ENCODE data around the gene TBX19. TPM values are rescaled to one million over a fixed set of nuclear protein-coding genes. Genes with fewer than 3 reads are reported as not detected.

The TBX19 gene
- total RNA-seq, 1 experiment from 2014 or later = 1.2 TPM

GRCh38 chr1:168297019-168297730, 16.5 kb downstream of the TBX19 start (continued):
- TF ChIP-seq, protein P1, sequence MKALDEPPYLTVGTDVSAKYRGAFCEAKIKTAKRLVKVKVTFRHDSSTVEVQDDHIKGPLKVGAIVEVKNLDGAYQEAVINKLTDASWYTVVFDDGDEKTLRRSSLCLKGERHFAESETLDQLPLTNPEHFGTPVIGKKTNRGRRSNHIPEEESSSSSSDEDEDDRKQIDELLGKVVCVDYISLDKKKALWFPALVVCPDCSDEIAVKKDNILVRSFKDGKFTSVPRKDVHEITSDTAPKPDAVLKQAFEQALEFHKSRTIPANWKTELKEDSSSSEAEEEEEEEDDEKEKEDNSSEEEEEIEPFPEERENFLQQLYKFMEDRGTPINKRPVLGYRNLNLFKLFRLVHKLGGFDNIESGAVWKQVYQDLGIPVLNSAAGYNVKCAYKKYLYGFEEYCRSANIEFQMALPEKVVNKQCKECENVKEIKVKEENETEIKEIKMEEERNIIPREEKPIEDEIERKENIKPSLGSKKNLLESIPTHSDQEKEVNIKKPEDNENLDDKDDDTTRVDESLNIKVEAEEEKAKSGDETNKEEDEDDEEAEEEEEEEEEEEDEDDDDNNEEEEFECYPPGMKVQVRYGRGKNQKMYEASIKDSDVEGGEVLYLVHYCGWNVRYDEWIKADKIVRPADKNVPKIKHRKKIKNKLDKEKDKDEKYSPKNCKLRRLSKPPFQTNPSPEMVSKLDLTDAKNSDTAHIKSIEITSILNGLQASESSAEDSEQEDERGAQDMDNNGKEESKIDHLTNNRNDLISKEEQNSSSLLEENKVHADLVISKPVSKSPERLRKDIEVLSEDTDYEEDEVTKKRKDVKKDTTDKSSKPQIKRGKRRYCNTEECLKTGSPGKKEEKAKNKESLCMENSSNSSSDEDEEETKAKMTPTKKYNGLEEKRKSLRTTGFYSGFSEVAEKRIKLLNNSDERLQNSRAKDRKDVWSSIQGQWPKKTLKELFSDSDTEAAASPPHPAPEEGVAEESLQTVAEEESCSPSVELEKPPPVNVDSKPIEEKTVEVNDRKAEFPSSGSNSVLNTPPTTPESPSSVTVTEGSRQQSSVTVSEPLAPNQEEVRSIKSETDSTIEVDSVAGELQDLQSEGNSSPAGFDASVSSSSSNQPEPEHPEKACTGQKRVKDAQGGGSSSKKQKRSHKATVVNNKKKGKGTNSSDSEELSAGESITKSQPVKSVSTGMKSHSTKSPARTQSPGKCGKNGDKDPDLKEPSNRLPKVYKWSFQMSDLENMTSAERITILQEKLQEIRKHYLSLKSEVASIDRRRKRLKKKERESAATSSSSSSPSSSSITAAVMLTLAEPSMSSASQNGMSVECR (CRISPR knock-in tag; IDR thresholded peaks at IDR 0.05; ENCODE audit: borderline replicate concordance) = no peak
- TF ChIP-seq ZNF532 (CRISPR knock-in tag; IDR thresholded peaks at IDR 0.05; ENCODE audit: borderline replicate concordance) (no peak), ZBTB21 (CRISPR knock-in tag; IDR thresholded peaks at IDR 0.05; ENCODE audit: borderline replicate concordance) (no peak), AFF4 (CRISPR knock-in tag; IDR thresholded peaks at IDR 0.05; ENCODE audit: borderline replicate concordance) (no peak), FOXK1 (CRISPR knock-in tag; IDR thresholded peaks at IDR 0.05) (no peak), ZNF425 (CRISPR knock-in tag; conservative IDR thresholded peaks at IDR 0.05) (no peak)

DNA sequence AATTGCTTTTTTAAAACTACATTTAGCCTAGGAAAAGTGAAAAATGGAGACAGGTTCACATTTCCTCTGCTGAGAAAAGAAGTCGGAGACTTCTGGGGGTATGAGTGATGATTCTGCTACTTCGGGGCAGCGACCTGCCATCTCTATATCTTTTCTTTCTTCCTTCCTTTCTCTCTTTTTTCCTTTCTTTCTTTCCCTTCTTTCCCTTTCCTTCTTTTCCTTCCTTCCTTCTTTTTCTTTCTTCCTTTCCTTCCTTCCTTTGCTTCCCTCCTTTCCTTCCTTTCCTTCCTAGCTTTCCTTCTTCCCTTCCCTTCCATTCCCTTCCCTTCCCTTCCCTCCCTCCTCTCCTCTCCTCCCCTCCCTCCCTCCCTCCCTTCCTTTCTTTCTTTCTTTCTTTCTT, 17.8 kb downstream of the TBX19 start:
- ATAC-seq (no peak), DNase-seq (ENCODE audit: low spot score) (no peak)
- no peak overlapping the region for H3K27ac Mint-ChIP-seq
- TF ChIP-seq MXD4 (CRISPR knock-in tag; IDR thresholded peaks at IDR 0.05; ENCODE audit: borderline replicate concordance) = no peak
- TF ChIP-seq, protein P2, sequence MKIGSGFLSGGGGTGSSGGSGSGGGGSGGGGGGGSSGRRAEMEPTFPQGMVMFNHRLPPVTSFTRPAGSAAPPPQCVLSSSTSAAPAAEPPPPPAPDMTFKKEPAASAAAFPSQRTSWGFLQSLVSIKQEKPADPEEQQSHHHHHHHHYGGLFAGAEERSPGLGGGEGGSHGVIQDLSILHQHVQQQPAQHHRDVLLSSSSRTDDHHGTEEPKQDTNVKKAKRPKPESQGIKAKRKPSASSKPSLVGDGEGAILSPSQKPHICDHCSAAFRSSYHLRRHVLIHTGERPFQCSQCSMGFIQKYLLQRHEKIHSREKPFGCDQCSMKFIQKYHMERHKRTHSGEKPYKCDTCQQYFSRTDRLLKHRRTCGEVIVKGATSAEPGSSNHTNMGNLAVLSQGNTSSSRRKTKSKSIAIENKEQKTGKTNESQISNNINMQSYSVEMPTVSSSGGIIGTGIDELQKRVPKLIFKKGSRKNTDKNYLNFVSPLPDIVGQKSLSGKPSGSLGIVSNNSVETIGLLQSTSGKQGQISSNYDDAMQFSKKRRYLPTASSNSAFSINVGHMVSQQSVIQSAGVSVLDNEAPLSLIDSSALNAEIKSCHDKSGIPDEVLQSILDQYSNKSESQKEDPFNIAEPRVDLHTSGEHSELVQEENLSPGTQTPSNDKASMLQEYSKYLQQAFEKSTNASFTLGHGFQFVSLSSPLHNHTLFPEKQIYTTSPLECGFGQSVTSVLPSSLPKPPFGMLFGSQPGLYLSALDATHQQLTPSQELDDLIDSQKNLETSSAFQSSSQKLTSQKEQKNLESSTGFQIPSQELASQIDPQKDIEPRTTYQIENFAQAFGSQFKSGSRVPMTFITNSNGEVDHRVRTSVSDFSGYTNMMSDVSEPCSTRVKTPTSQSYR (CRISPR knock-in tag; IDR thresholded peaks at IDR 0.05) = no peak
- TF ChIP-seq CTCF (IDR thresholded peaks at IDR 0.05) = no peak
- H3K27me3 Mint-ChIP-seq (ENCODE audit: low read depth) = peaks cover 5% of the 10 kb centered on the region; the same call in 1 of the 2 replicates
- CTCF ChIA-PET = no interaction called here
- H3K4me1 Mint-ChIP-seq = peaks cover 3% of the 10 kb centered on the region; the same call in 1 of the 2 replicates
- no peaks in the 10 kb centered on the region for H3K36me3 Mint-ChIP-seq
- 0 out of 2 replicates have a peak, but pooled peaks cover 3% of the 10 kb centered on the region for H3K9me3 Mint-ChIP-seq
- POLR2A ChIA-PET = no interaction called here
- no peak overlapping the region for H3K4me3 Mint-ChIP-seq
